ENCODE measurements around the gene NT5DC3.

NT5DC3 gene

DNA sequence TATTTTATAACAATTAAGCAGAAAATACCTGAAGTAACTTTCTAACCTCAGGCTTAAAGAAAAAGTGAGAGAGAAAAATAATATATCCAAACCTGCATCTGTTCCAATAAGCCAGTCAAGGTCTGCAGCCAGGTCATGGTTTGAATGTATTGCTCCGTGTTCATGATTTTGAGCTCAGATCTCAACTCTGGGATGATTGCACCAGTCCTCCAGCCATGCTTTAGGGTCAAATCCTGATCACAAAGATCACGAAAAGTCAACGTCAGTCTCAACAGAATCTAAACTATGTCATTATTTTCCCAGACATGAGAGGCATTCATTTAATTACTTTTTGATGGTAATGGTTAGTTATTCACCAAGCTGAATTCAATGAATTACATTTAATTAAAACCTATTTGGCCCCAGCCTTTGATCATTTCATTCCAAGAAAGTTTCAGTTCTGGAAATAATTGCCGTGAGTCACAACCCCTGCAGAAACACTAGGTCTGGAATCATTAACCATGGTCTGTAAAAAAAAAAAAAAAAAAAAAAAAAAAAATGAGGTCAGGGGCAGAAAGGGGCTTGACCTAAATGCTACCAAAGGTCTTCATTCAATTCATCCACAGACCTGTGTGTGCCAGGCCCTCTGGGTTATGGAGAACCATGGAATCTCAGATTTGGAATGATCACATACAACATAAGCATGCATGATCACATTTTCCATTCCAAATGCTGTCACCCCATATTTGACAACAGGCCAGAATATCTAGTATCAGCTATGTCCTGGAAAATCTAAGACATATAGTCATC, 55.6 kb downstream of the NT5DC3 start:
- Histone ChIP-seq H3K9ac (ENCODE audit: low read depth in 1 of 2, low read length in 2 of 2) (no peak overlapping the region), H3K4me1 (ENCODE audit: control insufficient read depth in 1 of 2, insufficient read depth in 2 of 2, low read length in 2 of 2) (peaks cover 9 to 13% of the 10 kb centered on the region in 2 donors), H3K27ac (ENCODE audit: low read depth, low read length) (no peak overlapping the region)

DNA sequence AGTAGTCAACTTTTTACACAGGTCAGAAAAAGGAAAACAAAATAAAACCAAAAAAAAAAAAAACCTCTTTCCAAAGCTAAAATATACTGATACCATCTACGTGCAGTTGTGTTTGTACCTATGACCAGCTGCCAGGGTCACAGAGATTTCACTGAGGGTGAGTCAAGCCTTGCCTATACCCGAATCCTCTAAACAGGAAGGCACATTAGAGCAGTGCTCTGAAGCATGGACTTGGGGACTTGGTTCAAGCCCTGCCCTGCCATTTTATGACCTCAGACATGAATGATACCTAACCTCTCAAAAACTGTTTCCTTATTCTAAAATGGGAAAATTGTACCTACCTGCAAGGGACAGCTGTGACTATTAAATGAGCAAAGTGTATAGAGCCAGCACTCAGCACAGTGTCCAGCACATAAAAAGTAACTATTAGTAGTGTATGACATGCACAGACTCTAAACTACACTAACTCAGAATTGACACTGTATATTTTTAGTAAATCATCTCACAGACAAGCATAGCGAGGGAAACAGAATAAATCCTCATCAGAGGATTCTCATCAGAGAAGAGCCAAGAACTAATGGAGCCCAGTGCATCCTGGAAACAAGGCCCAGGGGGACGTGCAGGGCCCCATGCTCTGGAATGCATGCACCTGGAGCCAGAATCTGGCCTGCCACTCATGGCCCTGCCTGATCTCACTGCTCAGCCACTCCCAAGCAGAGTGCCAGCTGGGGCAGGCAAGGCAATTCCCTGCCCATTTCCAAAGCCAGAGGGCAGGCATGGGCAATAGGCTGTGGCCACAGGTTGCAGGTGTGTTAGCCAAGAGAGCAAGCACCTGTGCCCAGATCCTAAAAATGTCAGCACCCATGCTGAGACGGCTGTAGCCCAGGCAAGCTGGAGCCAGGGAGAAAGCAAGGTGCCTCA, 57.0 kb downstream of the NT5DC3 start:
- H3K27me3 ChIP-seq (ENCODE audit: control insufficient read depth in 1 of 2, insufficient read depth in 2 of 2, low read length in 2 of 2) = no peaks in the 10 kb centered on the region
- no peak overlapping the region for H3K27ac ChIP-seq (ENCODE audit: low read depth, low read length)
- H3K9me3 ChIP-seq (ENCODE audit: control insufficient read depth in 1 of 2, low read length in 2 of 2) = no peaks in the 10 kb centered on the region
- no peak overlapping the region for H3K9ac ChIP-seq (ENCODE audit: low read depth in 1 of 2, low read length in 2 of 2)
- H3K4me1 ChIP-seq (ENCODE audit: control insufficient read depth in 1 of 2, insufficient read depth in 2 of 2, low read length in 2 of 2) = peaks cover 9 to 13% of the 10 kb centered on the region in 2 donors
- H3K36me3 ChIP-seq (ENCODE audit: control insufficient read depth in 1 of 2, insufficient read depth in 2 of 2, low read length in 2 of 2) = peaks cover 0 to 20% of the 10 kb centered on the region in 2 donors
- no peak overlapping the region for H3K4me3 ChIP-seq (ENCODE audit: low read depth in 1 of 2, low read length in 2 of 2)

More for the DNA sequence above, 55.6 kb downstream of the NT5DC3 start:
- Histone ChIP-seq H3K27me3 (ENCODE audit: control insufficient read depth in 1 of 2, insufficient read depth in 2 of 2, low read length in 2 of 2) (no peaks in the 10 kb centered on the region), H3K36me3 (ENCODE audit: control insufficient read depth in 1 of 2, insufficient read depth in 2 of 2, low read length in 2 of 2) (peaks cover 0 to 14% of the 10 kb centered on the region in 2 donors), H3K4me3 (ENCODE audit: low read depth in 1 of 2, low read length in 2 of 2) (no peak overlapping the region), H3K9me3 (ENCODE audit: control insufficient read depth in 1 of 2, low read length in 2 of 2) (no peaks in the 10 kb centered on the region)

DNA sequence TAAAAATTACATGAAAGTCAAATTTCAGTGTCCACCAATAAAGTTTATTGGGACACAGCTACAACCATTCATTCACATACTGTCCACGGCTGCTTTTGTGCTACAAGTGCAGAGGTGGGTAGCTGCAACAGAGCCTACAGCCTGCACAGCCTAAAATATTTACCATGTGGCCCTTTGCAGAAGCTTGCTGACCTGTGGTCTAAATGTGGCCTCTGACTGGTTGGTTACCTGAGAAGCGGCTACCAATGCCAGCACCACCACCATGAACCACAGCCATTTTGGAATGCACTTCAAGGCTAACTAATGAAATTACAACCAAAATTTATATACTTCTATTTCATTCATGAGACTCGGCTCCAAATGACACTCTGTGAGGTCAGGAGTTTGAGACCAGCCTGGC, 58.6 kb downstream of the NT5DC3 start:
- Histone ChIP-seq H3K27ac (ENCODE audit: low read depth, low read length) (no peak overlapping the region), H3K9me3 (ENCODE audit: control insufficient read depth in 1 of 2, low read length in 2 of 2) (no peaks in the 10 kb centered on the region), H3K4me1 (ENCODE audit: control insufficient read depth in 1 of 2, insufficient read depth in 2 of 2, low read length in 2 of 2) (peaks cover 9 to 13% of the 10 kb centered on the region in 2 donors), H3K36me3 (ENCODE audit: control insufficient read depth in 1 of 2, insufficient read depth in 2 of 2, low read length in 2 of 2) (peaks cover 2 to 25% of the 10 kb centered on the region in 2 donors), H3K4me3 (ENCODE audit: low read depth in 1 of 2, low read length in 2 of 2) (no peak overlapping the region), H3K9ac (ENCODE audit: low read depth in 1 of 2, low read length in 2 of 2) (no peak overlapping the region), H3K27me3 (ENCODE audit: control insufficient read depth in 1 of 2, insufficient read depth in 2 of 2, low read length in 2 of 2) (no peaks in the 10 kb centered on the region)

DNA sequence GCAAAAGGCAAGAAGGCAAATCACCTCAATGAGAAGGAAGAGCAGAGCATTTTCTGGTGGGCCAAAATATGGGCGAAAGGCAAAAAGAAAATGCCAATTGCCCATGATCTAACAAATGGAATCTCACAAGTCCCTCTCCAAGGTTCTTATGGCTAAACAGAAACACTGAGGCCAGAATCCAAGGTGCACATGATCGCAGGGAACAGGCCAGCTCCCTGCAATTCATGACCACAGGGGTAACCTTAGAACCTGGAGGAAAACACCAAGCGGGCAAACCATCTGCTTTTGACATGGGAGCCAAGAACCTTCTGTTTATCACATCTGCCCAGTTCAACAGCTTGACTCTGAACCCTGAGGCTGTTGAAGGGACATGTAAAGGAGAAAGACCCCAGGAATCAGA, 60.0 kb downstream of the NT5DC3 start:
- peaks cover 9 to 13% of the 10 kb centered on the region in 2 donors for H3K4me1 ChIP-seq (ENCODE audit: control insufficient read depth in 1 of 2, insufficient read depth in 2 of 2, low read length in 2 of 2)
- no peak overlapping the region for H3K27ac ChIP-seq (ENCODE audit: low read depth, low read length)
- H3K9ac ChIP-seq (ENCODE audit: low read depth in 1 of 2, low read length in 2 of 2) = no peak overlapping the region
- no peak overlapping the region for H3K4me3 ChIP-seq (ENCODE audit: low read depth in 1 of 2, low read length in 2 of 2)
- no peaks in the 10 kb centered on the region for H3K9me3 ChIP-seq (ENCODE audit: control insufficient read depth in 1 of 2, low read length in 2 of 2)
- no peaks in the 10 kb centered on the region for H3K27me3 ChIP-seq (ENCODE audit: control insufficient read depth in 1 of 2, insufficient read depth in 2 of 2, low read length in 2 of 2)
- H3K36me3 ChIP-seq (ENCODE audit: control insufficient read depth in 1 of 2, insufficient read depth in 2 of 2, low read length in 2 of 2) = peaks cover 9 to 28% of the 10 kb centered on the region in 2 donors

DNA sequence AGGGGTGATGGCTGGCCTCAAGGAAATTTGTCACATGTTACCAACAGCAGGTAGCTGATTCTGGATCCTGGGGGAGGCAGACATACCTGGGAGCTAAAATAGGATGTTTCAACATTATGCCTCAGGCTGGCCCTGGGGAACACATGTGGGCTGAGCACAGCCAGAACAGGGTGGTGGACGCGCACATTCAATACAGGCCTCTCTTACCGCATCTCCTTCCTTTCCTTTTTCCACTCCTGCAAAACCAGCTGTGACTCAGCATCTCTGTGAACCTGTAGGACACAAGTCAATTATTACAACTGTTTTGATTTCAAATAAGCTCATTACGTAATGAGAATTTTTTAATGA, 61.0 kb downstream of the NT5DC3 start:
- H3K27ac ChIP-seq (ENCODE audit: low read depth, low read length) = no peak overlapping the region
- no peak overlapping the region for H3K9ac ChIP-seq (ENCODE audit: low read depth in 1 of 2, low read length in 2 of 2)
- H3K9me3 ChIP-seq (ENCODE audit: control insufficient read depth in 1 of 2, low read length in 2 of 2) = no peaks in the 10 kb centered on the region
- H3K4me3 ChIP-seq (ENCODE audit: low read depth in 1 of 2, low read length in 2 of 2) = no peak overlapping the region
- peaks cover 9 to 28% of the 10 kb centered on the region in 2 donors for H3K36me3 ChIP-seq (ENCODE audit: control insufficient read depth in 1 of 2, insufficient read depth in 2 of 2, low read length in 2 of 2)
- no peaks in the 10 kb centered on the region for H3K27me3 ChIP-seq (ENCODE audit: control insufficient read depth in 1 of 2, insufficient read depth in 2 of 2, low read length in 2 of 2)
- H3K4me1 ChIP-seq (ENCODE audit: control insufficient read depth in 1 of 2, insufficient read depth in 2 of 2, low read length in 2 of 2) = peaks cover 10 to 14% of the 10 kb centered on the region in 2 donors

DNA sequence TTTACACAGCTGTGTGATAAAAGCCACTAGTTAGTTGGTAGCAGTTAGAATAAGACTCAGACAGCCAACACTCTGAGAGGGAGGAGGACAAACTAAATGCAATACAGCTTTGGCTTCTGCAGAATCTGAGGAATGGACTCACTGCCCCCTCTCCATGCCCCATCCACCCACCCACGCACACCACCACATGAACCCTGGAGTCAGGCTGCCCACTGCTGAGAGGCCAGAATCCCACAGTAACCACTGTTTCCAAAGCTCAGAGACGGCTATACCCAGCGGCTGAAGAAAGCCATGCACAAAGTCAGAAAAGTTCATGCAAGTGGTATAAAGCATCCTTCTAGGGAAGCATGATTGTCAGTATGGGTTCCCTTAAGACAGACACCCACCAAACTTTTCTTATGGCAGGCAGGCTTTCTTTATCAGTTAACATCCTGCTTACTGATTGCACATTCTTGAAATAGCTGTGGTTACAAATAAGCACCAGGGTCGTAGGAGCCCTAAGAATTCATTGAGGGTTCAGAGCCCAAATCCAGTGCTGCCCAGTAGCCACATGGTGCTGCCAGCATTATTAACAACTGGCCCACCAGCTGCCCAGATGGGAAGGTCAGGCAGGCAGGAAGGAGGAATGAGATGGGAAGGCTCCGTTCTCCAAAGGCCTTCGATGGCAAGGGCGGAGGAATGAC, 61.5 kb downstream of the NT5DC3 start:
- Histone ChIP-seq H3K27ac (ENCODE audit: low read depth, low read length) (no peak overlapping the region), H3K9me3 (ENCODE audit: control insufficient read depth in 1 of 2, low read length in 2 of 2) (no peaks in the 10 kb centered on the region), H3K36me3 (ENCODE audit: control insufficient read depth in 1 of 2, insufficient read depth in 2 of 2, low read length in 2 of 2) (peaks cover 9 to 23% of the 10 kb centered on the region in 2 donors)

DNA sequence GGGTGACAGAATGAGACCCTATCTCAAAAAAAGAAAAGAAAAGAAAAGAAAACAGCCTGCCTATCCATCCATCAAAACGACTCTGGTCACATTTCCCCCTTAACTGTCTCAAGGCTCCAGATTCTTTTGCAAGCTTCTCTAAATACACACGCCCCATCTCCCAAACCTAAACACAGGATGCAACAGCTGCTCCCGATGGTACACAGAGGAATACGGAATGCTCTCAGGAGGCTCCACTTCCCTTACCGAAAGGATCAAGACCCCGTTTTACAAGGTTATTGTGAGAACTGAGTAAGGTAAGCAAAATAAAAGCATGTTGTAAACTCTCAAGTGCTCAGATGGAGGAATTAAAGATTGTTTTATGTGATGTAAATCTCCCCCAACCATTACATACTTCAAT, 62.3 kb downstream of the NT5DC3 start:
- peaks cover 9 to 20% of the 10 kb centered on the region in 2 donors for H3K36me3 ChIP-seq (ENCODE audit: control insufficient read depth in 1 of 2, insufficient read depth in 2 of 2, low read length in 2 of 2)
- no peaks in the 10 kb centered on the region for H3K9me3 ChIP-seq (ENCODE audit: control insufficient read depth in 1 of 2, low read length in 2 of 2)
- no peaks in the 10 kb centered on the region for H3K27me3 ChIP-seq (ENCODE audit: control insufficient read depth in 1 of 2, insufficient read depth in 2 of 2, low read length in 2 of 2)
- no peak overlapping the region for H3K27ac ChIP-seq (ENCODE audit: low read depth, low read length)
- H3K4me1 ChIP-seq (ENCODE audit: control insufficient read depth in 1 of 2, insufficient read depth in 2 of 2, low read length in 2 of 2) = peaks cover 5% of the 10 kb centered on the region in 2 donors
- H3K9ac ChIP-seq (ENCODE audit: low read depth in 1 of 2, low read length in 2 of 2) = no peak overlapping the region
- no peak overlapping the region for H3K4me3 ChIP-seq (ENCODE audit: low read depth in 1 of 2, low read length in 2 of 2)

More for the DNA sequence above, 61.5 kb downstream of the NT5DC3 start:
- H3K9ac ChIP-seq (ENCODE audit: low read depth in 1 of 2, low read length in 2 of 2) = no peak overlapping the region
- H3K27me3 ChIP-seq (ENCODE audit: control insufficient read depth in 1 of 2, insufficient read depth in 2 of 2, low read length in 2 of 2) = no peaks in the 10 kb centered on the region
- no peak overlapping the region for H3K4me3 ChIP-seq (ENCODE audit: low read depth in 1 of 2, low read length in 2 of 2)
- H3K4me1 ChIP-seq (ENCODE audit: control insufficient read depth in 1 of 2, insufficient read depth in 2 of 2, low read length in 2 of 2) = peaks cover 10 to 13% of the 10 kb centered on the region in 2 donors

DNA sequence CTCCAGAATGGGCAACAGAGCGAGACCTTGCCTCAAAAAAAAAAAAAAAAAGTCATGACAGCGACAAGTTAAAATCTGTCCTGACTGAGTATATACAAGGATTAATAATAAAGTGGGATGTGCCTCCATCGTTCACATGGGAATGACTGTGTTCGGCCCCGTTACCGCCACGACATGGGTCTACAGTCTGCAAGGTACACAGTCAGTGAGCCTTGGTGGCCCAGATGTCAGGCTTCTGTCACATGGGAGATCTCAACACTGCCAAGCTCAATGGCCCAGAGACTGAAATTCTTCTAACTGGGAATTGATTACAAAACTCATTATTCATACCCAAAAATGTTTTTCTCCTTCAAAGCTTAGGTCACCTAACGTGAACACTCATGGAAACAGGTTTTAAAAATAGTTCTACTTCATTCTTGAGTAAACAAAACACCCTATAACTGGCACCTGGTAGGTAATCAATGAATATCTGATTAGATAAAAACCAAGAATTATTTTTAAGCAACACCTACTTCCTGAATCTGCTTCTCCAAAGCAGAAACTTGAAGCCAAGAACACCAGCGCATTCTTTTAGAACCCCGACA, 66.0 kb downstream of the NT5DC3 start:
- Histone ChIP-seq H3K27ac (ENCODE audit: low read depth, low read length) (no peak overlapping the region), H3K4me3 (ENCODE audit: low read depth in 1 of 2, low read length in 2 of 2) (no peak overlapping the region), H3K36me3 (ENCODE audit: control insufficient read depth in 1 of 2, insufficient read depth in 2 of 2, low read length in 2 of 2) (peaks cover 9 to 13% of the 10 kb centered on the region in 2 donors), H3K9me3 (ENCODE audit: control insufficient read depth in 1 of 2, low read length in 2 of 2) (no peaks in the 10 kb centered on the region), H3K9ac (ENCODE audit: low read depth in 1 of 2, low read length in 2 of 2) (no peak overlapping the region), H3K27me3 (ENCODE audit: control insufficient read depth in 1 of 2, insufficient read depth in 2 of 2, low read length in 2 of 2) (no peaks in the 10 kb centered on the region), H3K4me1 (ENCODE audit: control insufficient read depth in 1 of 2, insufficient read depth in 2 of 2, low read length in 2 of 2) (peaks cover 7 to 15% of the 10 kb centered on the region in 2 donors)

DNA sequence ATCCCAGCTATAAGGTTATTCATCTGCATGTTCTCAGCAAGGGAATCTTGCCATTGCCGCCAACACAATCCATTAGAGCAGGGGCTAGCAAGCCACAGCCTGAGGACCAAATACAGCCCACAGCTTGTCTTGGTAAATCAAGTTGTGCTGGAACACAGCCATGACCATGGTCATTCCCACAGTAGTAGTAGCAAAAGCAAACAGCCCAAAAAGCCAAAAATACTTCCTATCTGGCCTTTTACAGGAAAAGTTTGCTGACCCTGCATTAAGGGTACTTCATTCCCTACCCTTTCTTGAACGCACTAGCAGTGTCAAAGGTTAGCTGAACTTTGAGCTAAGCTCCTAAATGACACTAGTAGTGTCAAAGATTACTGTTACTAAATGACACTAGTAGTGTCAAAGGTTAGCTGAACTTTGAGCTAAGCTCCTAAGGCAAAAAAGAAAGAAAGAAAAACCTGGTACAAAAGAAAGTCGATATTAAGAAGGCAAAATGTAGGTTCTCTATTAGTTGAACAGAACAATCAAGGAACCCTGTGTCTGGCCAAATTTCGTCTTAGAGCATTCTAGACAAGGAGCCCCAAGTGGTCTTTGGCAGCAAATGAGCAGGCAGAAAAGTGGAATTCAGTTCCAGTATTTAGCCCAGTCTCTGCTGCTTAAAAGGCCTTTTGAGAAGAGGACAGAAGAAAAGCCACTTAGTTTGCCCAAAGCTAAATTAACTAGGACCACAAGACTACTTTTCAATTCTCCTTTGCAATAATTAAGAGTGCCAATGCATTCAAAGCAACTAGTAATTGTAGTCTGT, 67.7 kb downstream of the NT5DC3 start:
- Histone ChIP-seq H3K4me1 (ENCODE audit: control insufficient read depth in 1 of 2, insufficient read depth in 2 of 2, low read length in 2 of 2) (peaks cover 7 to 15% of the 10 kb centered on the region in 2 donors), H3K27me3 (ENCODE audit: control insufficient read depth in 1 of 2, insufficient read depth in 2 of 2, low read length in 2 of 2) (no peaks in the 10 kb centered on the region), H3K36me3 (ENCODE audit: control insufficient read depth in 1 of 2, insufficient read depth in 2 of 2, low read length in 2 of 2) (peaks cover 8 to 9% of the 10 kb centered on the region in 2 donors), H3K27ac (ENCODE audit: low read depth, low read length) (no peak overlapping the region), H3K4me3 (ENCODE audit: low read depth in 1 of 2, low read length in 2 of 2) (no peak overlapping the region), H3K9me3 (ENCODE audit: control insufficient read depth in 1 of 2, low read length in 2 of 2) (no peaks in the 10 kb centered on the region), H3K9ac (ENCODE audit: low read depth in 1 of 2, low read length in 2 of 2) (no peak overlapping the region)
